HG02610 (cell line): Measurements from ENCODE around the gene HIF1A.
A peak's percentile ranks its signal among the peaks of the same experiment; 100 is the strongest.
"Not testable (repeated sequence)": the region's sequence is repeated elsewhere in the genome, so short reads cannot be mapped to it uniquely, and the experiment has no call there.

Source experiments
- ATAC-seq: cut with Tn5 transposase; IDR thresholded peaks from one replicate; pipeline ENCODE4 v1.9.1; 2021; ENCODE audit warnings: mild to moderate bottlenecking, moderate library complexity; ENCODE audit not compliant: unreplicated experiment

The HIF1A gene

GRCh38 chr14:61744238-61744637 lies 48.9 kb downstream of the HIF1A start:
- ATAC-seq: no peak

GRCh38 chr14:61746346-61746745 lies 51.0 kb downstream of the HIF1A start:
- not testable (repeated sequence) for ATAC-seq

GRCh38 chr14:61746881-61747280 lies 51.6 kb downstream of the HIF1A start:
- no peak for ATAC-seq

DNA sequence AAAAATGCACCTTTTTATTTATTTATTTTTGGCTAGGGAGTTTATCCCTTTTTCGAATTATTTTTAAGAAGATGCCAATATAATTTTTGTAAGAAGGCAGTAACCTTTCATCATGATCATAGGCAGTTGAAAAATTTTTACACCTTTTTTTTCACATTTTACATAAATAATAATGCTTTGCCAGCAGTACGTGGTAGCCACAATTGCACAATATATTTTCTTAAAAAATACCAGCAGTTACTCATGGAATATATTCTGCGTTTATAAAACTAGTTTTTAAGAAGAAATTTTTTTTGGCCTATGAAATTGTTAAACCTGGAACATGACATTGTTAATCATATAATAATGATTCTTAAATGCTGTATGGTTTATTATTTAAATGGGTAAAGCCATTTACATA lies 52.0 kb downstream of the HIF1A start:
- no peak for ATAC-seq

- no peak for ATAC-seq
These were observed 54.0 kb downstream of the HIF1A start for GRCh38 chr14:61749264-61749663.

GRCh38 chr14:61749867-61750266 lies 54.6 kb downstream of the HIF1A start:
- ATAC-seq: no peak

- peak; percentile 92 for ATAC-seq
These were observed 55.6 kb downstream of the HIF1A start for GRCh38 chr14:61750708-61751474.

DNA sequence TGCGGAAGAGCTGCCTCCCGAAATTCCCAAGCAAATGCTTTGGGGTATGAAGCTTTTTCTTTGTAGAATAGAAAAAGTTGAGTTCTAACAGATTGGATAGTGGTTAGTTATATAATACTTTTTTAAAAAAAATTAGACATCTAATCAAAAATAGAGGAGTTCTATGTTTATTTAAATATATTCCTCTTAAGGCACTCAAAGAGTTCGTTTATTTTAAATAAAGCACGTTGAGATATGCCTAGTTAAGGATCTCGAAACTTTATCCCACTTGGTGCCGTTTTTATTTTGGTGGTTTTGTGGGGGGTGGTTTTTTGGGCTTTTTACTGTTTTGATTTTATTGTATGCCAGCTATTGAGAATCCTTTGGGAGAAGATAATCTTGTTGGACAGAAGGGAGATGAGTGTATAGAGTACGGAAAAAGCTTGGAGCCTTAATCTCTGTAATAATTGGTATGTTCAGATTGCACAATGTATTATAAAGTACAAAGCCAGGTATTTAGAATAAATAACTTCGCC lies 56.2 kb downstream of the HIF1A start:
- ATAC-seq: no peak

DNA sequence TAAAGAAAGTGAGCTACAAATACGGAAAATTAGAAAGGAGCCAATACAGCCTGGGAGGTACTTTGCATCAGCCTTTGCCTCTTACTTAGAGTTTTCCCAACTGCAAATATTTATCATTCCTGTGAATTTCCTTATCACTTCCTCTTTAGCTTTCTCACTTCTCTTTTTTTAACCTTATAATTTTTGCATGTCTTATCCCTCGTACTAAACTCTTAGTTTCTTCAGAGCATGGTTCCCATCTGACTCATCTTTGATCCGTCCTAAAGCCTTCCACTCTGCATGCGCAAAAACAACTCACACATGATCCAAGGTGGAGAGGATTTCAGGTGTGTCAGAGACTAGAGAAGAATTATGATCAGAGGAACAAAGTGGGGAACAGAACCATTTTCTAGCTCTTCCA lies 57.3 kb downstream of the HIF1A start:
- peak; percentile 57 for ATAC-seq

DNA sequence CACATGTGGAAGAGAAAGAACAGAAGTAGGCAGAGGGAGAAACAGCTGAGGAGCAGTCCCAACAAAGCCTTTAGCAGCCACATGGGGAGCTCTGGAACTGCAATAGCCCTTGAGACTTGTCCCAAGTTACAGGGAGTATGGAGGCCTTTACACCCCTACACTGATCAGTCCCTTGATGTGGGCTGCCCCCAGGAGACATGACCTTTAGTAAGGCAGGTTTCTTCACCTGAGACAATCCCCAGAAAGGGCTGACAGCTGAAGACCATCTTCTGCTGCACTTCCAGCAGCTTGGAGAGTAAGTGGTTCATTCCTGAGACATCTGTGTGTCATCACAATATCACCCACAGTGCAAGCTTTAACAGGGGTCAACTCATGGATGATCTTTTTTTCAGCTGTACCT lies 58.3 kb downstream of the HIF1A start:
- ATAC-seq: no peak

- ATAC-seq: no peak
These were observed 59.5 kb downstream of the HIF1A start for GRCh38 chr14:61754627-61755381.

GRCh38 chr14:61755382-61755742 lies 60.0 kb downstream of the HIF1A start:
- ATAC-seq: not testable (repeated sequence)

DNA sequence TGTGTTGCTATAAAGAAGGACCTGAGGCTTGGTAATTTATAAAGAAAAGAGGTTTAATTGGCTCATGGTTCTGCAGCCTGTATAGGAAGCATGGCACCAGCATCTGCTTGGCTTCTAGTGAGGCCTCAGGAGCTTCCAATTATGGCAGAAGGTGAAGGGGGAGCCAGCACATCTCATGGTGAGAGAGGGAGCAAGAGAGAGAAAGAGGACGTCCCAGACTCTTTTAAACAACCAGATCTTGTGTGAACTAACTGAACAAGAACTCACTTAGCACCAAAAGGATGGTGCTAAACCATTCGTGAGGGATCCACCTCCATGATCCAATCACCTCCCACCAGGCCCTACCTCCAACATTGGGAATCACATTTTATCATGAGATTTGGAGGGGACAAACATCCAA lies 60.8 kb downstream of the HIF1A start:
- no peak for ATAC-seq

- ATAC-seq: no peak
These were observed 64.6 kb downstream of the HIF1A start for GRCh38 chr14:61759878-61760277.

GRCh38 chr14:61761557-61761956 lies 66.2 kb downstream of the HIF1A start:
- peak; percentile 4 for ATAC-seq

- ATAC-seq: peak; percentile 99
These were observed 66.9 kb downstream of the HIF1A start, which contains the start of gene SNAPC1 for GRCh38 chr14:61761959-61762786. Gene SNAPC1, plus strand, starts transcription at chr14:61762420. Its CDS starts 41 bp downstream, at chr14:61762461.

DNA sequence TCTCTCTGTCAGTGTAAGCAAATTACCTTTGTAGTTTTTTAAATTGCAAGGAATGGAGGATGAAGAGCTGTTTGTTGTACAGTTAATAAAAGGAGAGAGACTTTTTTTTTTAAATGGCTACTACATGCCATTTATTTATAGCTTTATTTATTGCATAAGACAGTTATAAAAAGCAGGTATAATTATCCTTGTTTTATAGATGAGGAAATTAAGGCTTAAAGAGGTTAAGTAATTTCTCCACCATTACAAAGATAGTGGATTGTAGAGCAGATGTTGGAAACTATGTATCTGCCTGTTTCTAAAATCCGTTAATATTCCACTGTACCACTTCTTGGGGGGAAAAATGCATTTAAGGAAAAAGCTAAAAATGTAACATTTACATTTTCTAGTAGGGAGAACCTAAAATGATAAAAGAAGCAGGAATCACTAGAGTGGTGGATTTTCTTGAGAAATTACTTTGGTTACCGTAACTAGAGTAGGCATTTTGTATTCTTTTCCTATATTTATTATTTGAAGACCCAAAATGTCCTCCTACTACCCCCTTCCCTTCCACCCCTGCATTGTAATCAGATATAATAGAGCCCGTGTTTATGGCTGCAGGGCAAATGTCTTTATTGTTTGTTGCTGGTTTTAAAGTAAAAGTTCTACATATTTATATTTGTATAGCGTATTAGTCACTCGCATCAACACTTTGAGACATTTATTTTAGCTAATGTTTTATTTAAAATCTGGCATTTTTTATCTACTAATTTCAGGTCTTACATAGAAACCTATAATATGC lies 69.2 kb downstream of the HIF1A start:
- ATAC-seq: no peak

DNA sequence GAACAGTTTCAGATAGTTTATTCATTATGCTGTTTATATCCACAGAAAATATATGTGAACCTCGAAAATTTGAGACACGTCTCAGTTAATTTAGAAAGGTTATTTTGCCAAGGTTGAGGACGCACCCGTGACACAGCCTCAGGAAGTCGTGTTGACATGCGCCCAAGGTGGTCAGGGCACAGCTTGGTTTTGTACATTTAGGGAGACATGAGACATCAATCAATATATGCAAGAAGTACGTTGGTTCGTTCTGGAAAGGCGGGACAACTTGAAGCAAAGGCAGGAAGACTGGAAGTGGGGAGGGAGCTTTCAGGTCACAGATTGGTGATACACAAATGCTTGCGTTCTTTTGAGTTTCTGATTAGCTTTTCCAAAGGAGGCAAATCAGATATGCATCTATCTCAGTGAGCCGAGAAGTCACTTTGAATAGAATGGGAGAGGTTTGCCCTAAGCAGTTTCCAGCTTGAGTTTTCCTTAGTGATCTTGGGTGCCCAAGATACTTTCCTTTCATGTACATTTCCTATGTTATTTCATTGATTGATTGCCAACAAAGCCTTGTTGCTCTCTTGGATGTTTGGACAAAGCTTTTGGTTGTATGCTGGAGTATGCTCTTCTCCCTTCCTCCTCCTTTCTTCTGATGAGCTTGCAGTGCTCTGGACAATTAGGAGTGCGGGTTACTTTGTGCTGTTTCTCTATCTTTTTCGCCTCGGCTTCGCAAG lies 70.1 kb downstream of the HIF1A start:
- ATAC-seq: no peak

DNA sequence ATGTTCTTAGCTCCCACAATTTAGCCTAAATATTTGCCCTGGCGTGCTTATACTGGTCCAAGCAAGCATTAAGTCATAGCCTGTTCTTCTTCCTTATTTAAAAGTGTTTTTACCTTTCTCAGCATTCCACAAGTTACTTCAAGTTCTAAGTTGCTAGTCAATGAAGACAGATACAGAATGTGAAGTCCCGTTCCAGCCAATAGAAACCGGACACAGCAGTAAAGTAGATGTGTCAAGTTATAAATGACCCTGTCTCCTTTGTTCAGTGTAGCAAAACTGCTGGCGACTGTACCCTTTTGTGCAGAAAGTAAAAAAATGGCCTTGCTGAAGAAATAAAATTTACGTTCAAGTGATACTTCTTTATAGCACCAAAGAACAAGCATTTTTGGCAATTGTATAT lies 70.8 kb downstream of the HIF1A start:
- ATAC-seq: no peak

GRCh38 chr14:61768240-61768639 lies 72.9 kb downstream of the HIF1A start:
- no peak for ATAC-seq
